GM15510 (cell line): ENCODE results near the gene GABBR1.

Source experiments
- POLR2A ChIP-seq: IDR thresholded peaks from 3 replicates; pipeline ENCODE4 v1.6.1; 2011; ENCODE audit warnings: borderline replicate concordance; ENCODE audit not compliant: insufficient read length; ENCODE audit errors: extremely low read depth

The GABBR1 gene

GRCh38 chr6:29629571-29629970 is 3.4 kb downstream of the GABBR1 start:
- TF ChIP-seq POLR2A = no peak

GRCh38 chr6:29628419-29629281 is 4.3 kb downstream of the GABBR1 start:
- TF ChIP-seq POLR2A = no peak

- no peak for TF ChIP-seq POLR2A
Measured at GRCh38 chr6:29627755-29628418, 5.1 kb downstream of the GABBR1 start.

- no peak for TF ChIP-seq POLR2A
Measured at GRCh38 chr6:29626948-29627754, 5.8 kb downstream of the GABBR1 start.

- TF ChIP-seq POLR2A = no peak
Measured at GRCh38 chr6:29625337-29625930, 7.5 kb downstream of the GABBR1 start.

GRCh38 chr6:29624520-29624961 is 8.4 kb downstream of the GABBR1 start:
- TF ChIP-seq POLR2A = no peak

- TF ChIP-seq POLR2A = no peak
Measured at GRCh38 chr6:29620630-29621029, 12.4 kb downstream of the GABBR1 start.

GRCh38 chr6:29619578-29620160 is 13.3 kb downstream of the GABBR1 start:
- TF ChIP-seq POLR2A = no peak

GRCh38 chr6:29617782-29618554 is 15.0 kb downstream of the GABBR1 start:
- TF ChIP-seq POLR2A = no peak

GRCh38 chr6:29611426-29611825 is 21.6 kb downstream of the GABBR1 start:
- no peak for TF ChIP-seq POLR2A

GRCh38 chr6:29610540-29610939 is 22.4 kb downstream of the GABBR1 start:
- TF ChIP-seq POLR2A = no peak

- no peak for TF ChIP-seq POLR2A
Measured at GRCh38 chr6:29608131-29608530, 24.9 kb downstream of the GABBR1 start.

- no peak for TF ChIP-seq POLR2A
Measured at GRCh38 chr6:29603930-29604329, 29.1 kb downstream of the GABBR1 start.

- no peak for TF ChIP-seq POLR2A
Measured at GRCh38 chr6:29603456-29603855, 29.5 kb downstream of the GABBR1 start.
